Neural cell (in vitro differentiated cells): Measurements from ENCODE around the gene COL18A1. TPM values are rescaled to one million over a fixed set of nuclear protein-coding genes. Genes with fewer than 3 reads are reported as not detected.

ENCODE experiments used
- H2AFZ ChIP-seq: fragments of 200-600, 300-800 bp; sonication (generic), shearing (Covaris generic); 2 replicates; pipeline ENCODE4 v1.6.0; 2014; ENCODE audit warnings: low read depth, mild to moderate bottlenecking, antibody characterized with exemption, low read length, moderate library complexity
- H3F3A ChIP-seq: fragments of 200-600 bp; shearing (Covaris generic); 2 replicates; pipeline ENCODE4 v1.6.1; 2016; ENCODE audit warnings: mild to moderate bottlenecking, moderate library complexity, mixed read lengths, antibody characterized with exemption, low read length; ENCODE audit not compliant: insufficient read depth, poor library complexity, severe bottlenecking
- H3K27ac ChIP-seq: fragments of 200-600, 300-800 bp; sonication (generic), shearing (Covaris generic); 2 replicates; pipeline ENCODE4 v1.5.1; 2014; ENCODE audit warnings: mild to moderate bottlenecking, low read length, moderate library complexity
- H3K27me3 ChIP-seq: fragments of 300-800, 200-600 bp; sonication (generic), shearing (Covaris generic); 2 replicates; pipeline ENCODE4 v1.6.0; 2014; ENCODE audit warnings: mild to moderate bottlenecking, low read depth, low read length, moderate library complexity; ENCODE audit not compliant: insufficient read depth
- H3K36me3 ChIP-seq: fragments of 300-800, 200-600 bp; sonication (generic), shearing (Covaris generic); 2 replicates; pipeline ENCODE4 v1.5.1; 2014; ENCODE audit warnings: mild to moderate bottlenecking, antibody characterized with exemption, low read length, moderate library complexity; ENCODE audit not compliant: insufficient read depth
- H3K4me2 ChIP-seq: fragments of 300-800, 200-600 bp; sonication (generic), shearing (Covaris generic); 2 replicates; pipeline ENCODE4 v1.6.0; 2014; ENCODE audit warnings: mild to moderate bottlenecking, low read length
- H3K4me3 ChIP-seq: fragments of 300-800, 200-600 bp; sonication (generic), shearing (Covaris generic); 2 replicates; pipeline ENCODE4 v1.5.1; 2014; ENCODE audit warnings: mild to moderate bottlenecking, low read length, moderate library complexity
- H3K79me2 ChIP-seq: fragments of 200-600 bp; shearing (Covaris generic); replicated peaks from 2 replicates; pipeline ENCODE4 v1.6.0; 2014; ENCODE audit warnings: mild to moderate bottlenecking, low read length, moderate library complexity; ENCODE audit not compliant: insufficient read depth
- H3K9ac ChIP-seq: fragments of 300-800, 200-600 bp; sonication (generic), shearing (Covaris generic); 2 replicates; pipeline ENCODE4 v1.6.1; 2016; ENCODE audit warnings: mild to moderate bottlenecking, low read length, mixed read lengths
- H3K9me2 ChIP-seq: fragments of 200-600 bp; shearing (Covaris generic); 2 replicates; pipeline ENCODE4 v1.6.1; 2016; ENCODE audit warnings: mild to moderate bottlenecking, low read length, mixed read lengths; ENCODE audit not compliant: insufficient read depth
- H3K9me3 ChIP-seq: fragments of 200-600, 300-800 bp; sonication (generic), shearing (Covaris generic); 2 replicates; pipeline ENCODE4 v1.6.1; 2016; ENCODE audit warnings: mild to moderate bottlenecking, mixed run types, low read length, moderate library complexity, mixed read lengths
- H4K20me1 ChIP-seq: fragments of 200-600 bp; shearing (Covaris generic); 2 replicates; pipeline ENCODE4 v1.6.1; 2016; ENCODE audit warnings: mild to moderate bottlenecking, mixed run types; ENCODE audit not compliant: insufficient read depth
- CTCF ChIP-seq: fragments of 450-650 bp; IDR thresholded peaks from 2 replicates; pipeline ENCODE4 v1.5.1; 2014; ENCODE audit warnings: antibody characterized with exemption, mild to moderate bottlenecking, moderate library complexity; ENCODE audit not compliant: poor library complexity, severe bottlenecking
- EP300 ChIP-seq: fragments of 450-650 bp; conservative IDR thresholded peaks from 2 replicates; pipeline ENCODE4 v1.6.1; 2014; ENCODE audit warnings: antibody characterized with exemption, mild to moderate bottlenecking, moderate library complexity; ENCODE audit not compliant: poor library complexity, severe bottlenecking
- EZH2 ChIP-seq: fragments of 200-600, 300-800 bp; shearing (Covaris generic), sonication (generic); IDR thresholded peaks from 2 replicates; pipeline ENCODE4 v1.6.1; 2014; ENCODE audit warnings: antibody characterized with exemption, low read length, borderline replicate concordance, mild to moderate bottlenecking; ENCODE audit not compliant: insufficient read depth, poor library complexity, severe bottlenecking
- MXI1 ChIP-seq: fragments of 450-650 bp; conservative IDR thresholded peaks from 2 replicates; pipeline ENCODE4 v1.6.1; 2014; ENCODE audit warnings: antibody characterized with exemption, mild to moderate bottlenecking; ENCODE audit not compliant: poor library complexity, severe bottlenecking
- POLR2AphosphoS5 ChIP-seq: IDR thresholded peaks from 2 replicates; pipeline ENCODE4 v1.6.1; 2012
- RAD21 ChIP-seq: fragments of 450-650 bp; conservative IDR thresholded peaks from 2 replicates; pipeline ENCODE4 v1.6.1; 2014; ENCODE audit warnings: antibody characterized with exemption, mild to moderate bottlenecking, moderate library complexity
- SMC3 ChIP-seq: fragments of 450-650 bp; conservative IDR thresholded peaks from 2 replicates; pipeline ENCODE4 v1.6.1; 2014; ENCODE audit warnings: antibody characterized with exemption, mild to moderate bottlenecking, moderate library complexity; ENCODE audit not compliant: poor library complexity
- TAF1 ChIP-seq: IDR thresholded peaks from 2 replicates; pipeline ENCODE4 v1.6.1; 2012; ENCODE audit warnings: low read depth
- polyA plus RNA-seq: library from polyadenylated mRNA; depleted of rRNA; stranded (reverse); fragments of >200 nt; gene quantifications from 2 replicates; pipeline ENCODE4 v1.2.3, GENCODE V29; 2014
- TF ChIP-seq, protein P1 (sequence below): IDR thresholded peaks from 2 replicates; pipeline ENCODE4 v1.6.1; 2012; ENCODE audit warnings: borderline replicate concordance

COL18A1 gene
- polyA plus RNA-seq, 1 donor from 2014 or later: 2.5 TPM

DNA sequence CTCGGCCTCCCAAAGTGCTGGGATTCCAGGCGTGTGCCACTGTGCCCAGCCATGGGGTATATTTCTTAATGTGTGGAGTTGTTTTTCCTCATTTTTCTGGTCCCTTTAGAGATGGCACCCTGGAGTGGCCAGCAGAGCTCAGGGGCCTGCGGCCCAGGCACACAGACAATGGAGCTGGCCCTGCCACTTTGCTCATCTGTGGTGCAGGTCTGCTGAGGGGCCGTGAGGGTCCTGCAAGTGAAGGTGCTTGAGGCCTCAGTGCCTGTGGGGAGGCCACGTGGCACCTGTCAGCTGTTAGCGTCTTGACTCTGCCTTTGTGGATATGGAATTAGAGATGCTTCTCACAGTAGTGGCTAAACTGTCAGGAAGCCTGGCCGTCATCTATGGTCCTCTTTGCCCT is 7.5 kb downstream of the COL18A1 start:
- H3K79me2 ChIP-seq: no peaks in the 10 kb centered on the region

DNA sequence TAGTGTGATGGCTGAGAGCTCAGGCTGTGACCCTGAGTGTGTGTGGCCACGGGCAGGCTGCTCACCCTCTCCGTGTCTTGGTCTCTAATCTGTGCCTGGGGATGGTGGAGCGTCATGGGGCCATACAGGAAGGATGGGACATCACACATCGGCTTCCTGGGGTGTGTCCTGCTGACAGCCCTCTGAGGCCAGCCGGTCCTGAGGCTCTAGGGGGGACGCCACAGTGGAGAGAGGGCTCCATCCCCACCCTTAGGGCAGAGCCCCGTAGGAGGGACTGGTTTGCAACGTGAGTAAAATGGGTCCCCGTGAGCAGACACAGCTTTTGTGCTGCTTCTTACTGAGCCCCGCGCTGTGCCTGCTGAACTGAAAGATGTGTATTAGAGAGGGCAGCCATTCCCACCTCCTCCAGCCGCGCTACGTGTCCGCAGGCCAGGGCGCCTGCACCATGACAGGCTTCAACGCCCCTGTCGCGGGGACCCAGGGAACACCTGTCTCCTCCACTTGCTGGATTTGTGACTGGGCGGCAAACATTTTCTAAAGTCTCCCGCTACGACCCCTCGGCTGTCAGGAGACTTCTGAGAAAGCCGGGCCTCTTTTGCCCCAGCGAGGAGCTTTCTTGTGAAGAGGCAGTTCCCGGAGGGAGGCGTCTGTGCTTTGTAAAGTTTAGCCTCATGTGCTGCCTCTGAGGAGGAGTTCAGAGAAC is 8.1 kb downstream of the COL18A1 start:
- no peak overlapping the region for H2AFZ ChIP-seq
- no peaks in the 10 kb centered on the region for H3K9me2 ChIP-seq
- H3K27me3 ChIP-seq: no peaks in the 10 kb centered on the region
- H4K20me1 ChIP-seq: no peaks in the 10 kb centered on the region
- H3K9ac ChIP-seq: no peak overlapping the region
- H3F3A ChIP-seq: no peaks in the 10 kb centered on the region
- no peaks in the 10 kb centered on the region for H3K36me3 ChIP-seq
- no peaks in the 10 kb centered on the region for H3K79me2 ChIP-seq
- no peak overlapping the region for H3K4me3 ChIP-seq
- no peak overlapping the region for H3K27ac ChIP-seq
- TF ChIP-seq SMC3 (no peak), TAF1 (no peak), CTCF (no peak), RAD21 (no peak), MXI1 (no peak), POLR2AphosphoS5 (no peak), EP300 (no peak), EZH2 (no peak)
- H3K9me3 ChIP-seq: no peaks in the 10 kb centered on the region
- no peak overlapping the region for H3K4me2 ChIP-seq

More for the DNA sequence above, 7.5 kb downstream of the COL18A1 start:
- no peak for TF ChIP-seq POLR2AphosphoS5
- TF ChIP-seq, protein P1, sequence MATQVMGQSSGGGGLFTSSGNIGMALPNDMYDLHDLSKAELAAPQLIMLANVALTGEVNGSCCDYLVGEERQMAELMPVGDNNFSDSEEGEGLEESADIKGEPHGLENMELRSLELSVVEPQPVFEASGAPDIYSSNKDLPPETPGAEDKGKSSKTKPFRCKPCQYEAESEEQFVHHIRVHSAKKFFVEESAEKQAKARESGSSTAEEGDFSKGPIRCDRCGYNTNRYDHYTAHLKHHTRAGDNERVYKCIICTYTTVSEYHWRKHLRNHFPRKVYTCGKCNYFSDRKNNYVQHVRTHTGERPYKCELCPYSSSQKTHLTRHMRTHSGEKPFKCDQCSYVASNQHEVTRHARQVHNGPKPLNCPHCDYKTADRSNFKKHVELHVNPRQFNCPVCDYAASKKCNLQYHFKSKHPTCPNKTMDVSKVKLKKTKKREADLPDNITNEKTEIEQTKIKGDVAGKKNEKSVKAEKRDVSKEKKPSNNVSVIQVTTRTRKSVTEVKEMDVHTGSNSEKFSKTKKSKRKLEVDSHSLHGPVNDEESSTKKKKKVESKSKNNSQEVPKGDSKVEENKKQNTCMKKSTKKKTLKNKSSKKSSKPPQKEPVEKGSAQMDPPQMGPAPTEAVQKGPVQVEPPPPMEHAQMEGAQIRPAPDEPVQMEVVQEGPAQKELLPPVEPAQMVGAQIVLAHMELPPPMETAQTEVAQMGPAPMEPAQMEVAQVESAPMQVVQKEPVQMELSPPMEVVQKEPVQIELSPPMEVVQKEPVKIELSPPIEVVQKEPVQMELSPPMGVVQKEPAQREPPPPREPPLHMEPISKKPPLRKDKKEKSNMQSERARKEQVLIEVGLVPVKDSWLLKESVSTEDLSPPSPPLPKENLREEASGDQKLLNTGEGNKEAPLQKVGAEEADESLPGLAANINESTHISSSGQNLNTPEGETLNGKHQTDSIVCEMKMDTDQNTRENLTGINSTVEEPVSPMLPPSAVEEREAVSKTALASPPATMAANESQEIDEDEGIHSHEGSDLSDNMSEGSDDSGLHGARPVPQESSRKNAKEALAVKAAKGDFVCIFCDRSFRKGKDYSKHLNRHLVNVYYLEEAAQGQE: no peak
- no peak for TF ChIP-seq CTCF
- no peak for TF ChIP-seq SMC3
- no peak for TF ChIP-seq TAF1
- no peak for TF ChIP-seq EP300
- no peak for TF ChIP-seq MXI1
- no peak for TF ChIP-seq RAD21
- TF ChIP-seq EZH2: no peak
- Histone ChIP-seq H3K4me3 (no peak overlapping the region), H3K9ac (no peak overlapping the region), H3K9me3 (no peaks in the 10 kb centered on the region), H3K36me3 (no peaks in the 10 kb centered on the region), H4K20me1 (no peaks in the 10 kb centered on the region), H2AFZ (no peak overlapping the region), H3K4me2 (no peak overlapping the region), H3K27ac (no peak overlapping the region), H3F3A (no peaks in the 10 kb centered on the region), H3K9me2 (no peaks in the 10 kb centered on the region), H3K27me3 (no peaks in the 10 kb centered on the region)
